ENCODE data around the gene TPO.

The TPO gene

GRCh38 chr2:1527153-1527992 lies 114.1 kb downstream of the TPO start:
- H3K4me1 Mint-ChIP-seq = no peaks in the 10 kb centered on the region

GRCh38 chr2:1528273-1529064 lies 115.2 kb downstream of the TPO start:
- no peaks in the 10 kb centered on the region for H3K4me1 Mint-ChIP-seq
- no peaks in the 10 kb centered on the region for H3K9me3 Mint-ChIP-seq
- no peak for DNase-seq
- H3K27ac Mint-ChIP-seq = no peak overlapping the region
- no peak for TF ChIP-seq CTCF (IDR thresholded peaks at IDR 0.05)
- peaks cover 38% of the 10 kb centered on the region for H3K27me3 Mint-ChIP-seq (ENCODE audit: low read depth, poor library complexity)
- H3K36me3 Mint-ChIP-seq (ENCODE audit: low read depth) = no peaks in the 10 kb centered on the region
- no peak overlapping the region for H3K4me3 Mint-ChIP-seq

More at GRCh38 chr2:1527153-1527992, 114.1 kb downstream of the TPO start:
- Mint-ChIP-seq H3K36me3 (ENCODE audit: low read depth) (no peaks in the 10 kb centered on the region), H3K27ac (no peak overlapping the region), H3K27me3 (ENCODE audit: low read depth, poor library complexity) (peaks cover 42% of the 10 kb centered on the region), H3K4me3 (no peak overlapping the region), H3K9me3 (no peaks in the 10 kb centered on the region)
- TF ChIP-seq CTCF (IDR thresholded peaks at IDR 0.05) = no peak
- no peak for DNase-seq

- Mint-ChIP-seq H3K27me3 (ENCODE audit: low read depth, poor library complexity) (peaks cover 23% of the 10 kb centered on the region), H3K4me1 (peaks cover 46% of the 10 kb centered on the region), H3K9me3 (no peaks in the 10 kb centered on the region), H3K4me3 (no peak overlapping the region), H3K36me3 (ENCODE audit: low read depth) (no peaks in the 10 kb centered on the region), H3K27ac (no peak overlapping the region)
- DNase-seq = no peak
- TF ChIP-seq CTCF (IDR thresholded peaks at IDR 0.05) = peak; percentile 46
Measured at GRCh38 chr2:1538663-1539062, 125.4 kb downstream of the TPO start.

- no peak overlapping the region for H3K27ac Mint-ChIP-seq
- H3K4me1 Mint-ChIP-seq = peaks cover 46% of the 10 kb centered on the region
- no peak overlapping the region for H3K4me3 Mint-ChIP-seq
- H3K27me3 Mint-ChIP-seq (ENCODE audit: low read depth, poor library complexity) = peaks cover 19% of the 10 kb centered on the region
- DNase-seq = no peak
- no peaks in the 10 kb centered on the region for H3K9me3 Mint-ChIP-seq
- TF ChIP-seq CTCF (IDR thresholded peaks at IDR 0.05) = no peak
- H3K36me3 Mint-ChIP-seq (ENCODE audit: low read depth) = no peaks in the 10 kb centered on the region
Measured at GRCh38 chr2:1539441-1539840, 126.2 kb downstream of the TPO start.

- no peak for DNase-seq
- Mint-ChIP-seq H3K27ac (peak overlapping the region; percentile 48), H3K27me3 (ENCODE audit: low read depth, poor library complexity) (peaks cover 13% of the 10 kb centered on the region), H3K9me3 (no peaks in the 10 kb centered on the region), H3K4me3 (no peak overlapping the region), H3K4me1 (peaks cover 50% of the 10 kb centered on the region), H3K36me3 (ENCODE audit: low read depth) (no peaks in the 10 kb centered on the region)
- TF ChIP-seq CTCF (IDR thresholded peaks at IDR 0.05) = no peak
Measured at GRCh38 chr2:1539973-1540372, 126.7 kb downstream of the TPO start.

Data from nephron progenitor cell (in vitro differentiated cells).